ENCODE measurements around the gene USP9X. TPM values are rescaled to one million over a fixed set of nuclear protein-coding genes. Genes with fewer than 3 reads are reported as not detected.

The USP9X gene
- polyA plus RNA-seq, 1 of the 3 experiments (the other 2 are of a cell fraction) = 13.2 TPM

DNA sequence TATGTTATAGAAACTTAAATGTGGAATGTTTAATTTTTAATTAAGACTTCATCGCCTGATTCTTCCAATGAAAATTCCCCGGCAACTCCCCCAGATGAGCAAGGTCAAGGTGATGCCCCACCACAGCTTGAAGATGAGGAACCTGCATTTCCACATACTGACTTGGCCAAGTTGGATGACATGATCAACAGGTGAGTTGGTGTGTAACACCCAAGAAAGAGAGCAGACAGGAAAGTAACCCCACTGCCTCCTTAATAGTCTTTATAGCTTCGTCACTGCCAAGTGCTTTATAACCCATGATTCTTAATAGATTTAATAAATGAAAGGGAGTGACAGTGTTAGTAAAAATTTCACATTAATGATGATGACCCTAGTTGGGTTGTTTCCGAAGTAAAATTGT is 43.7 kb downstream of the USP9X start:
- no peaks in the 10 kb centered on the region for H3F3A ChIP-seq (replicated peaks; ENCODE audit: insufficient read depth)
- 95% methylated on average over 4 of the region's 4 CpGs for WGBS (ENCODE audit: low lambda C conversion rate)
- H3K4me2 ChIP-seq = no peak overlapping the region
- H3K36me3 ChIP-seq (replicated peaks in 1 of 2; ENCODE audit: control insufficient read depth in 1 of 2, insufficient read depth in 2 of 2, low read length in 1 of 2) = peaks cover 38 to 43% of the 10 kb centered on the region in 2 experiments
- CTCF ChIA-PET = interaction anchor here (0.6 to 1.1 kb wide), 2 partner anchors 9 to 436 kb away, joined by 3 read pairs; no protein-coding TSS in a partner anchor
- DNase-seq = no peak
- H3K27me3 ChIP-seq (ENCODE audit: insufficient read depth) = no peaks in the 10 kb centered on the region
- H4K20me1 ChIP-seq (ENCODE audit: insufficient read depth) = peaks cover 34% of the 10 kb centered on the region
- H3K9me3 ChIP-seq = no peaks in the 10 kb centered on the region
- peaks cover 90% of the 10 kb centered on the region for H3K79me2 ChIP-seq (ENCODE audit: insufficient read depth)
- H3K4me1 ChIP-seq (ENCODE audit: control insufficient read depth in 1 of 2, insufficient read depth in 2 of 2, low read depth in 1 of 2, low read length in 1 of 2) = no peaks in the 10 kb centered on the region; a peak in 1 of 4 replicates
- H3K4me3 ChIP-seq (ENCODE audit: low read depth in 2 of 2, low read length in 1 of 2) = no peak overlapping the region
- H3K9ac ChIP-seq = no peak overlapping the region
- H3K27ac ChIP-seq (ENCODE audit: low read depth in 2 of 2, low read length in 1 of 2) = no peak overlapping the region
- TF ChIP-seq, protein P1, sequence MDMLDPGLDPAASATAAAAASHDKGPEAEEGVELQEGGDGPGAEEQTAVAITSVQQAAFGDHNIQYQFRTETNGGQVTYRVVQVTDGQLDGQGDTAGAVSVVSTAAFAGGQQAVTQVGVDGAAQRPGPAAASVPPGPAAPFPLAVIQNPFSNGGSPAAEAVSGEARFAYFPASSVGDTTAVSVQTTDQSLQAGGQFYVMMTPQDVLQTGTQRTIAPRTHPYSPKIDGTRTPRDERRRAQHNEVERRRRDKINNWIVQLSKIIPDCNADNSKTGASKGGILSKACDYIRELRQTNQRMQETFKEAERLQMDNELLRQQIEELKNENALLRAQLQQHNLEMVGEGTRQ (IDR thresholded peaks at IDR 0.05; ENCODE audit: borderline replicate concordance, low read depth, low read length) = no peak
- TF ChIP-seq RFX5 (IDR thresholded peaks at IDR 0.05; ENCODE audit: low read length) = no peak
- no peak for TF ChIP-seq GABPA (IDR thresholded peaks at IDR 0.05; ENCODE audit: low read depth)
- POLR2A ChIA-PET = no interaction called here
- no peaks in the 10 kb centered on the region for H3K9me2 ChIP-seq
- H2AFZ ChIP-seq (ENCODE audit: low read depth) = no peak overlapping the region

DNA sequence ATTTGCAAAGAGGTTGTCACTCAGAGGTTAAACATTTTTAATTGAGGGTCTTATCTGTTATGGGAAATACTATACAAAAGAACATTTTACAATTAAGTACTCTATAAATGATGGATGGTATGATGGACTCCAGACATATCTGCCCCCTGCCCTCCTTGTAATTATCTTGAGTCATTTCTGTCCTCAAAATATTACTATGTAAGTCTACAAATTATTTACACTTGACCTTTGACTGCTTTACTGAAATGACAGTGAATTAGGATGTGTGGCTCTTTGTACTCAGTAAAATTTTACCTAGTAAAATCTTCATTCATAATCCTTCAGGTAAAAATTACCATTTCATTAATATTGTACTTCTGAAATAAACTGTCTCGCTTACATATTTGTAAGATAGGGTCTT is 46.5 kb downstream of the USP9X start:
- no peaks in the 10 kb centered on the region for H3K9me3 ChIP-seq
- TF ChIP-seq, protein P2, sequence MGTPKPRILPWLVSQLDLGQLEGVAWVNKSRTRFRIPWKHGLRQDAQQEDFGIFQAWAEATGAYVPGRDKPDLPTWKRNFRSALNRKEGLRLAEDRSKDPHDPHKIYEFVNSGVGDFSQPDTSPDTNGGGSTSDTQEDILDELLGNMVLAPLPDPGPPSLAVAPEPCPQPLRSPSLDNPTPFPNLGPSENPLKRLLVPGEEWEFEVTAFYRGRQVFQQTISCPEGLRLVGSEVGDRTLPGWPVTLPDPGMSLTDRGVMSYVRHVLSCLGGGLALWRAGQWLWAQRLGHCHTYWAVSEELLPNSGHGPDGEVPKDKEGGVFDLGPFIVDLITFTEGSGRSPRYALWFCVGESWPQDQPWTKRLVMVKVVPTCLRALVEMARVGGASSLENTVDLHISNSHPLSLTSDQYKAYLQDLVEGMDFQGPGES (IDR thresholded peaks at IDR 0.05; ENCODE audit: low read depth, low read length) = no peak
- no peak for TF ChIP-seq TEAD4 (IDR thresholded peaks at IDR 0.05; ENCODE audit: borderline replicate concordance, insufficient read depth)
- TF ChIP-seq GATA2 (CRISPR knock-in tag; IDR thresholded peaks at IDR 0.05) = no peak
- no peak for TF ChIP-seq SMC3 (IDR thresholded peaks at IDR 0.05; ENCODE audit: low read depth, low read length)
- no peak for TF ChIP-seq YY1 (IDR thresholded peaks at IDR 0.05; ENCODE audit: low read depth)
- no peak for TF ChIP-seq GABPA (IDR thresholded peaks at IDR 0.05; ENCODE audit: low read depth)
- no peak for TF ChIP-seq RXRA (IDR thresholded peaks at IDR 0.05; ENCODE audit: borderline replicate concordance, low read depth)
- TF ChIP-seq RCOR1 (IDR thresholded peaks at IDR 0.05; ENCODE audit: low read length) = no peak
- TF ChIP-seq, protein P1 (IDR thresholded peaks at IDR 0.05; ENCODE audit: borderline replicate concordance, low read depth, low read length) = no peak
- TF ChIP-seq MEF2A (IDR thresholded peaks at IDR 0.05; ENCODE audit: borderline replicate concordance, low read depth) = no peak
- TF ChIP-seq JUND (IDR thresholded peaks at IDR 0.05) = no peak
- no peak for TF ChIP-seq EZH2phosphoT487 (IDR thresholded peaks at IDR 0.05; ENCODE audit: borderline replicate concordance, low read depth)
- TF ChIP-seq ELF1 (IDR thresholded peaks at IDR 0.05) = no peak
- TF ChIP-seq SIN3A (IDR thresholded peaks at IDR 0.05; ENCODE audit: borderline replicate concordance, low read depth, low read length) = no peak
- TF ChIP-seq POLR2AphosphoS5 (IDR thresholded peaks at IDR 0.05; ENCODE audit: low read depth, low read length) = no peak
- TF ChIP-seq FOXM1 (IDR thresholded peaks at IDR 0.05; ENCODE audit: low read depth) = no peak
- peaks cover 48 to 50% of the 10 kb centered on the region in 2 experiments for H3K36me3 ChIP-seq (replicated peaks in 1 of 2; ENCODE audit: control insufficient read depth in 1 of 2, insufficient read depth in 2 of 2, low read length in 1 of 2)
- H2AFZ ChIP-seq (ENCODE audit: low read depth) = no peak overlapping the region
- ChIA-PET CTCF (no interaction called here), POLR2A (no interaction called here)
- 100% methylated on average over 1 of the region's 1 CpG for WGBS (ENCODE audit: low lambda C conversion rate)
- H3K4me1 ChIP-seq (ENCODE audit: control insufficient read depth in 1 of 2, insufficient read depth in 2 of 2, low read depth in 1 of 2, low read length in 1 of 2) = no peaks in the 10 kb centered on the region; a peak in 1 of 4 replicates
- H3K27me3 ChIP-seq (ENCODE audit: insufficient read depth) = no peaks in the 10 kb centered on the region
- no peak overlapping the region for H3K4me2 ChIP-seq
- no peak overlapping the region for H3K4me3 ChIP-seq (ENCODE audit: low read depth in 2 of 2, low read length in 1 of 2)
- H3F3A ChIP-seq (replicated peaks; ENCODE audit: insufficient read depth) = peaks cover 3% of the 10 kb centered on the region
- no peak overlapping the region for H3K9ac ChIP-seq
- H3K27ac ChIP-seq (ENCODE audit: low read depth in 2 of 2, low read length in 1 of 2) = no peak overlapping the region
- H4K20me1 ChIP-seq (ENCODE audit: insufficient read depth) = peaks cover 26% of the 10 kb centered on the region
- no peaks in the 10 kb centered on the region for H3K9me2 ChIP-seq
- DNase-seq = no peak
- peaks cover 69% of the 10 kb centered on the region for H3K79me2 ChIP-seq (ENCODE audit: insufficient read depth)

Data from SK-N-SH (cell line).